Ecto neural progenitor cell (in vitro differentiated cells): ENCODE measurements around the gene POU4F3.
A peak's percentile ranks its signal among the peaks of the same experiment; 100 is the strongest.
"Not testable (repeated sequence)": the region's sequence is repeated elsewhere in the genome, so short reads cannot be mapped to it uniquely, and the experiment has no call there.

Source experiments
- DNase-seq: peaks from one replicate; pipeline ENCODE4 v3.0.0-alpha.2; 2018; ENCODE audit warnings: low spot score

The POU4F3 gene

GRCh38 chr5:146338774-146339714, at the start of gene POU4F3:
TSS of gene POU4F3 (plus strand) at chr5:146338839. CDS start at chr5:146339113, 274 bp downstream.
- peak; percentile 61 for DNase-seq

- DNase-seq: no peak
These were observed 48.3 kb upstream of the POU4F3 start for GRCh38 chr5:146290318-146290717.

- DNase-seq: no peak
These were observed 47.1 kb upstream of the POU4F3 start for GRCh38 chr5:146291421-146292074.

GRCh38 chr5:146296245-146296644, 42.4 kb upstream of the POU4F3 start:
- DNase-seq: no peak

- not testable (repeated sequence) for DNase-seq
These were observed 39.7 kb upstream of the POU4F3 start for GRCh38 chr5:146298920-146299319.

- no peak for DNase-seq
These were observed 37.0 kb upstream of the POU4F3 start for GRCh38 chr5:146301626-146302025.

GRCh38 chr5:146302406-146302805, 36.2 kb upstream of the POU4F3 start:
- DNase-seq: no peak

GRCh38 chr5:146306838-146307237, 31.8 kb upstream of the POU4F3 start:
- no peak for DNase-seq

GRCh38 chr5:146307796-146308195, 30.8 kb upstream of the POU4F3 start:
- no peak for DNase-seq

- DNase-seq: no peak
These were observed 28.1 kb upstream of the POU4F3 start for GRCh38 chr5:146310540-146310939.

- DNase-seq: no peak
These were observed 27.4 kb upstream of the POU4F3 start for GRCh38 chr5:146311278-146311677.

GRCh38 chr5:146313027-146313426, 25.6 kb upstream of the POU4F3 start:
- no peak for DNase-seq

- no peak for DNase-seq
These were observed 17.1 kb upstream of the POU4F3 start for GRCh38 chr5:146321571-146321970.

GRCh38 chr5:146327257-146327870, 11.3 kb upstream of the POU4F3 start:
- DNase-seq: no peak

- DNase-seq: no peak
These were observed 10.7 kb upstream of the POU4F3 start for GRCh38 chr5:146327989-146328388.

GRCh38 chr5:146329697-146330096, 8.9 kb upstream of the POU4F3 start:
- DNase-seq: no peak

- DNase-seq: no peak
These were observed 7.2 kb upstream of the POU4F3 start for GRCh38 chr5:146331423-146331822.

- DNase-seq: peak; percentile 75
These were observed 4.5 kb upstream of the POU4F3 start for GRCh38 chr5:146334074-146334533.

GRCh38 chr5:146336197-146336596, 2.4 kb upstream of the POU4F3 start:
- no peak for DNase-seq

GRCh38 chr5:146337264-146337904, 1.3 kb upstream of the POU4F3 start:
- no peak for DNase-seq

- no peak for DNase-seq
These were observed 711 bp upstream of the POU4F3 start for GRCh38 chr5:146337928-146338327.

GRCh38 chr5:146339715-146340259, 1.1 kb downstream of the POU4F3 start:
- DNase-seq: no peak
